ENCODE measurements around the gene FOXP1. TPM values are rescaled to one million over a fixed set of nuclear protein-coding genes. Genes with fewer than 3 reads are reported as not detected.

FOXP1 gene
- total and polyA plus RNA-seq, 2 of the 13 experiments (the other 11 are each of a cell fraction or from before 2014, with no cell fraction given) = 40.4 to 59.0 TPM

- no peak; the same call in none of the 2 replicates for TF ChIP-seq HMG20A (CRISPR knock-in tag; IDR thresholded peaks at IDR 0.05; ENCODE audit: borderline replicate concordance)
- TF ChIP-seq SKIL (CRISPR knock-in tag; IDR thresholded peaks at IDR 0.05; ENCODE audit: borderline replicate concordance) = 0 out of 2 replicates have a peak, but pooled peaks have one; percentile 19
- TF ChIP-seq ZNF282 (IDR thresholded peaks at IDR 0.05; ENCODE audit: partially characterized antibody) = no peak
- TF ChIP-seq ZNF670 (CRISPR knock-in tag; IDR thresholded peaks at IDR 0.05; ENCODE audit: borderline replicate concordance) = no peak
- no peak for TF ChIP-seq ZNF660 (CRISPR knock-in tag; IDR thresholded peaks at IDR 0.05; ENCODE audit: borderline replicate concordance, low read depth)
- no peak for TF ChIP-seq ZNF577 (CRISPR knock-in tag; IDR thresholded peaks at IDR 0.05; ENCODE audit: borderline replicate concordance, low read depth)
- no peak for TF ChIP-seq ZNF800 (CRISPR knock-in tag; IDR thresholded peaks at IDR 0.05)
- no peak for TF ChIP-seq ZNF407 (CRISPR knock-in tag; IDR thresholded peaks at IDR 0.05; ENCODE audit: not compliant biosample characterization)
- TF ChIP-seq NCOA1 (CRISPR knock-in tag; IDR thresholded peaks at IDR 0.05) = no peak
- TF ChIP-seq STAG1 (CRISPR knock-in tag; IDR thresholded peaks at IDR 0.05) = 0 out of 2 replicates have a peak, but pooled peaks have one; percentile 4
- no peak for TF ChIP-seq BCL3 (CRISPR knock-in tag; IDR thresholded peaks at IDR 0.05)
Observed at GRCh38 chr3:71245971-71246880, 337.3 kb downstream of the FOXP1 start (continued).
